HL-60 (cell line): ENCODE results near the gene NPDC1.

ENCODE experiments used
- DNase-seq, 2 experiments: peaks; one replicate each; pipeline ENCODE4 v3.0.0-alpha.2; 2010 to 2020; ENCODE audit warnings: low read depth in 1 of 2, low spot score in 1 of 2
- H3K27ac ChIP-seq: fragments of 250-450 bp; sonication (Bioruptor Pico); replicated peaks from 2 replicates; pipeline ENCODE4 v1.5.1; 2020; ENCODE audit warnings: mild to moderate bottlenecking, moderate library complexity
- H3K27me3 ChIP-seq: fragments of 250-450 bp; sonication (Bioruptor Pico); 2 replicates; pipeline ENCODE4 v1.5.1; 2021; ENCODE audit warnings: mild to moderate bottlenecking, moderate library complexity; ENCODE audit not compliant: insufficient read depth, poor library complexity, severe bottlenecking
- H3K4me3 ChIP-seq: replicated peaks from 2 replicates; pipeline ENCODE4 v1.5.1; 2011; ENCODE audit warnings: mild to moderate bottlenecking, control low read depth, low read length; ENCODE audit not compliant: insufficient read depth
- GABPA ChIP-seq: IDR thresholded peaks from 2 replicates; pipeline ENCODE4 v1.6.1; 2012; ENCODE audit warnings: low read depth
- POLR2AphosphoS5 ChIP-seq: IDR thresholded peaks from 2 replicates; pipeline ENCODE4 v1.6.1; 2012; ENCODE audit warnings: low read depth
- SPI1 ChIP-seq: IDR thresholded peaks from 2 replicates; pipeline ENCODE4 v1.6.1; 2012; ENCODE audit warnings: low read depth, mild to moderate bottlenecking, borderline replicate concordance
- TF ChIP-seq, protein P1 (sequence below): IDR thresholded peaks from 2 replicates; pipeline ENCODE4 v1.6.1; 2012; ENCODE audit warnings: low read depth; ENCODE audit not compliant: insufficient replicate concordance
- TF ChIP-seq, protein P2 (sequence below): IDR thresholded peaks from one replicate; pipeline ENCODE4 v1.5.1; 2011; ENCODE audit warnings: low read length, control low read depth, inconsistent platforms; ENCODE audit not compliant: insufficient read depth

The NPDC1 gene

DNA sequence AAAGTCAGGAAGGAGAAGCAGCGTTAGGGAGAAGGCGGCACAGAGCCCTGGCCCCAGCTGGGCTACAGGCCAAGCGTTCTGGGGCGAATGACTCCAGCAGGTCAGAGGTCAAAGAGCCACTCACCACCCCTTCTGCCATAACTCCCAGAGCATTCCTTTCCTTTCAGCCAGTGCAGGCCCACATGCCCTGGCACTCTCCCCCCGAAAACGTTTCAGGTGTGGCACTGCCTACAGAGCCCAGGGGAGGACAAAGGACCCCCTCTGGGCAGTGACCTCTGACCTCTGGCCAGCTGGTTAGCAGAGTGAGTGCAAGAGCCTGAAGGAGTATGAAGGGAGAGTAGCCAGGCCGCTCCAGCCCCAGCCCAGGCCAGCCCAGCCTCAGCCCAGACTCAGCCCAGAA lies 22.8 kb downstream of the NPDC1 start:
- Histone ChIP-seq H3K27ac (no peak overlapping the region), H3K4me3 (no peak overlapping the region), H3K27me3 (no peaks in the 10 kb centered on the region)
- DNase-seq = no peak
- TF ChIP-seq GABPA (no peak), SPI1 (no peak), POLR2AphosphoS5 (no peak)
- TF ChIP-seq, protein P1, sequence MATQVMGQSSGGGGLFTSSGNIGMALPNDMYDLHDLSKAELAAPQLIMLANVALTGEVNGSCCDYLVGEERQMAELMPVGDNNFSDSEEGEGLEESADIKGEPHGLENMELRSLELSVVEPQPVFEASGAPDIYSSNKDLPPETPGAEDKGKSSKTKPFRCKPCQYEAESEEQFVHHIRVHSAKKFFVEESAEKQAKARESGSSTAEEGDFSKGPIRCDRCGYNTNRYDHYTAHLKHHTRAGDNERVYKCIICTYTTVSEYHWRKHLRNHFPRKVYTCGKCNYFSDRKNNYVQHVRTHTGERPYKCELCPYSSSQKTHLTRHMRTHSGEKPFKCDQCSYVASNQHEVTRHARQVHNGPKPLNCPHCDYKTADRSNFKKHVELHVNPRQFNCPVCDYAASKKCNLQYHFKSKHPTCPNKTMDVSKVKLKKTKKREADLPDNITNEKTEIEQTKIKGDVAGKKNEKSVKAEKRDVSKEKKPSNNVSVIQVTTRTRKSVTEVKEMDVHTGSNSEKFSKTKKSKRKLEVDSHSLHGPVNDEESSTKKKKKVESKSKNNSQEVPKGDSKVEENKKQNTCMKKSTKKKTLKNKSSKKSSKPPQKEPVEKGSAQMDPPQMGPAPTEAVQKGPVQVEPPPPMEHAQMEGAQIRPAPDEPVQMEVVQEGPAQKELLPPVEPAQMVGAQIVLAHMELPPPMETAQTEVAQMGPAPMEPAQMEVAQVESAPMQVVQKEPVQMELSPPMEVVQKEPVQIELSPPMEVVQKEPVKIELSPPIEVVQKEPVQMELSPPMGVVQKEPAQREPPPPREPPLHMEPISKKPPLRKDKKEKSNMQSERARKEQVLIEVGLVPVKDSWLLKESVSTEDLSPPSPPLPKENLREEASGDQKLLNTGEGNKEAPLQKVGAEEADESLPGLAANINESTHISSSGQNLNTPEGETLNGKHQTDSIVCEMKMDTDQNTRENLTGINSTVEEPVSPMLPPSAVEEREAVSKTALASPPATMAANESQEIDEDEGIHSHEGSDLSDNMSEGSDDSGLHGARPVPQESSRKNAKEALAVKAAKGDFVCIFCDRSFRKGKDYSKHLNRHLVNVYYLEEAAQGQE = no peak
- TF ChIP-seq, protein P2, sequence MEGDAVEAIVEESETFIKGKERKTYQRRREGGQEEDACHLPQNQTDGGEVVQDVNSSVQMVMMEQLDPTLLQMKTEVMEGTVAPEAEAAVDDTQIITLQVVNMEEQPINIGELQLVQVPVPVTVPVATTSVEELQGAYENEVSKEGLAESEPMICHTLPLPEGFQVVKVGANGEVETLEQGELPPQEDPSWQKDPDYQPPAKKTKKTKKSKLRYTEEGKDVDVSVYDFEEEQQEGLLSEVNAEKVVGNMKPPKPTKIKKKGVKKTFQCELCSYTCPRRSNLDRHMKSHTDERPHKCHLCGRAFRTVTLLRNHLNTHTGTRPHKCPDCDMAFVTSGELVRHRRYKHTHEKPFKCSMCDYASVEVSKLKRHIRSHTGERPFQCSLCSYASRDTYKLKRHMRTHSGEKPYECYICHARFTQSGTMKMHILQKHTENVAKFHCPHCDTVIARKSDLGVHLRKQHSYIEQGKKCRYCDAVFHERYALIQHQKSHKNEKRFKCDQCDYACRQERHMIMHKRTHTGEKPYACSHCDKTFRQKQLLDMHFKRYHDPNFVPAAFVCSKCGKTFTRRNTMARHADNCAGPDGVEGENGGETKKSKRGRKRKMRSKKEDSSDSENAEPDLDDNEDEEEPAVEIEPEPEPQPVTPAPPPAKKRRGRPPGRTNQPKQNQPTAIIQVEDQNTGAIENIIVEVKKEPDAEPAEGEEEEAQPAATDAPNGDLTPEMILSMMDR = no peak

- Histone ChIP-seq H3K4me3 (no peak overlapping the region), H3K27me3 (no peaks in the 10 kb centered on the region), H3K27ac (no peak overlapping the region)
- DNase-seq = no peak
- TF ChIP-seq GABPA (no peak), POLR2AphosphoS5 (no peak), SPI1 (no peak)
- TF ChIP-seq, protein P1 = no peak
- TF ChIP-seq, protein P2 = no peak
These were observed 23.3 kb downstream of the NPDC1 start for GRCh38 chr9:137022662-137023008.

- no peak overlapping the region for H3K27ac ChIP-seq
- no peak overlapping the region for H3K4me3 ChIP-seq
- DNase-seq = peak; percentile 45 to 65
- no peaks in the 10 kb centered on the region for H3K27me3 ChIP-seq
- no peak for TF ChIP-seq SPI1
- TF ChIP-seq, protein P1 = no peak
- 0 out of 2 replicates have a peak, but pooled peaks have one; percentile 32 for TF ChIP-seq POLR2AphosphoS5
These were observed 23.9 kb downstream of the NPDC1 start for GRCh38 chr9:137021979-137022661.
